Left lung (tissue), 10 donors: ENCODE measurements around the gene B4GALT1. TPM values are rescaled to one million over a fixed set of nuclear protein-coding genes. Genes with fewer than 3 reads are reported as not detected.
"Not testable (repeated sequence)": the region's sequence is repeated elsewhere in the genome, so short reads cannot be mapped to it uniquely, and the experiment has no call there.

ENCODE experiments used
- ATAC-seq: fragments of 200-7000 bp; cut with Tn5 transposase; one replicate; pipeline ENCODE4 v1.9.1; 2020; ENCODE audit warnings: moderate library complexity
- DNase-seq, 4 donors: peaks; one replicate each; pipeline ENCODE4 v3.0.0-alpha.2; 2013 to 2020
- H3K27ac ChIP-seq, 2 donors: fragments of 200-600 bp; sonication (generic) in 1 of 2; one replicate each; pipeline versions ENCODE4 v1.5.0 to v1.8.0; 2020 to 2021
- H3K27me3 ChIP-seq, 2 donors: fragments of 200-600 bp; sonication (generic) in 1 of 2; one replicate each; pipeline versions ENCODE4 v1.5.0 to v1.8.0; 2020 to 2021
- H3K36me3 ChIP-seq, 2 donors: fragments of 200-600 bp; sonication (generic) in 1 of 2; one replicate each; pipeline versions ENCODE4 v1.5.0 to v1.8.0; 2020 to 2021
- H3K4me1 ChIP-seq, 2 donors: fragments of 200-600 bp; one replicate each; pipeline ENCODE4 v1.8.0; 2021
- H3K4me3 ChIP-seq, 2 donors: fragments of 200-600 bp; sonication (generic) in 1 of 2; one replicate each; pipeline versions ENCODE4 v1.5.0 to v1.8.0; 2020 to 2021; ENCODE audit warnings: mild to moderate bottlenecking in 1 of 2
- H3K9me3 ChIP-seq, 2 donors: fragments of 200-600 bp; sonication (generic) in 1 of 2; one replicate each; pipeline versions ENCODE4 v1.5.0 to v1.8.0; 2020 to 2021
- CTCF ChIP-seq, 2 donors: fragments of 200-600 bp; sonication (generic) in 1 of 2; IDR thresholded peaks; one replicate each; pipeline versions ENCODE4 v1.5.0 to v1.8.0; 2021; ENCODE audit warnings: antibody characterized with exemption in 2 of 2
- intact Hi-C, 2 donors: fragments of 100-400 bp; cut with DNase I; formaldehyde crosslinking; loops; one replicate each; pipeline versions ENCODE4 v1.11.2 to v1.14.2; 2022
- polyA plus RNA-seq, 6 donors: library from polyadenylated mRNA; unstranded; fragments of 120-200 nt; gene quantifications; one replicate each; pipeline ENCODE4 v1.2.1, GENCODE V29; 2013; ENCODE audit not compliant: insufficient read length in 6 of 6
- total RNA-seq, 2 donors: library from RNA; stranded (reverse); fragmentation: NEBNext Ultra II Directional; extraction: Animal tissue kit (Norgen Biotek cat#: 25700); gene quantifications; one replicate each; pipeline ENCODE4 v1.2.1, GENCODE V29; 2021
- donor health status: DM: no; HTN: yes; CAD: no.
- donor health status: DM: no; HTN: no; CAD: no.

The B4GALT1 gene
- total and polyA plus RNA-seq, 8 donors: 58.8 to 107 (median 76.0) TPM

GRCh38 chr9:33161011-33161588, 6.0 kb downstream of the B4GALT1 start:
- Histone ChIP-seq H3K27me3 (no peaks in the 10 kb centered on the region), H3K4me3 (peak overlapping the region in 1 of 2 donors; percentile 3), H3K9me3 (no peaks in the 10 kb centered on the region), H3K4me1 (peaks cover 81 to 99% of the 10 kb centered on the region in 2 donors), H3K27ac (peak overlapping the region; percentile 98 to 99), H3K36me3 (no peaks in the 10 kb centered on the region)
- ATAC-seq: peak; percentile 60
- intact Hi-C loops: no loop called here
- no peak for TF ChIP-seq CTCF (IDR thresholded peaks at IDR 0.05)
- peak in 3 of 4 donors; percentile 73 to 86 (median 85) for DNase-seq

- H3K4me3 ChIP-seq, DNase-seq, ATAC-seq, H3K9me3 ChIP-seq, H3K36me3 ChIP-seq, H3K27me3 ChIP-seq, intact Hi-C loops: not testable (repeated sequence)
- Histone ChIP-seq H3K27ac (peak overlapping the region; percentile 98 to 99), H3K4me1 (peaks cover 85 to 99% of the 10 kb centered on the region in 2 donors)
Measured at GRCh38 chr9:33160446-33160845, 6.7 kb downstream of the B4GALT1 start.

- ATAC-seq (peak; percentile 10), DNase-seq (peak in 1 of 4 donors; percentile 72)
- peaks cover 84 to 99% of the 10 kb centered on the region in 2 donors for H3K4me1 ChIP-seq
- peak overlapping the region in 1 of 2 donors; percentile 14 for H3K4me3 ChIP-seq
- H3K9me3 ChIP-seq: no peaks in the 10 kb centered on the region
- no peak for TF ChIP-seq CTCF (IDR thresholded peaks at IDR 0.05)
- H3K27me3 ChIP-seq: no peaks in the 10 kb centered on the region
- intact Hi-C loops: no loop called here
- H3K27ac ChIP-seq: peak overlapping the region; percentile 98 to 99
- no peaks in the 10 kb centered on the region for H3K36me3 ChIP-seq
Measured at GRCh38 chr9:33159777-33160127, 7.4 kb downstream of the B4GALT1 start.

GRCh38 chr9:33158843-33159776, 8.0 kb downstream of the B4GALT1 start:
- no peaks in the 10 kb centered on the region for H3K27me3 ChIP-seq
- intact Hi-C loops: no loop called here
- H3K4me3 ChIP-seq: peak overlapping the region in 1 of 2 donors; percentile 14
- ATAC-seq (peak; percentile 38), DNase-seq (peak in 3 of 4 donors; percentile 74 to 86 (median 84))
- TF ChIP-seq CTCF (IDR thresholded peaks at IDR 0.05): no peak
- no peaks in the 10 kb centered on the region for H3K36me3 ChIP-seq
- H3K9me3 ChIP-seq: no peaks in the 10 kb centered on the region
- H3K4me1 ChIP-seq: peaks cover 78 to 99% of the 10 kb centered on the region in 2 donors
- H3K27ac ChIP-seq: peak overlapping the region; percentile 98 to 99

GRCh38 chr9:33157960-33158842, 8.9 kb downstream of the B4GALT1 start:
- H3K27me3 ChIP-seq: no peaks in the 10 kb centered on the region
- no peaks in the 10 kb centered on the region for H3K36me3 ChIP-seq
- peaks cover 69 to 97% of the 10 kb centered on the region in 2 donors for H3K4me1 ChIP-seq
- ATAC-seq: no peak
- H3K9me3 ChIP-seq: no peaks in the 10 kb centered on the region
- no peak for DNase-seq
- TF ChIP-seq CTCF (IDR thresholded peaks at IDR 0.05): no peak
- H3K27ac ChIP-seq: peak overlapping the region; percentile 98 to 99
- intact Hi-C loops: no loop called here
- peak overlapping the region in 1 of 2 donors; percentile 14 for H3K4me3 ChIP-seq
